ENCODE data around the gene MELTF.

- TF ChIP-seq, protein P1, sequence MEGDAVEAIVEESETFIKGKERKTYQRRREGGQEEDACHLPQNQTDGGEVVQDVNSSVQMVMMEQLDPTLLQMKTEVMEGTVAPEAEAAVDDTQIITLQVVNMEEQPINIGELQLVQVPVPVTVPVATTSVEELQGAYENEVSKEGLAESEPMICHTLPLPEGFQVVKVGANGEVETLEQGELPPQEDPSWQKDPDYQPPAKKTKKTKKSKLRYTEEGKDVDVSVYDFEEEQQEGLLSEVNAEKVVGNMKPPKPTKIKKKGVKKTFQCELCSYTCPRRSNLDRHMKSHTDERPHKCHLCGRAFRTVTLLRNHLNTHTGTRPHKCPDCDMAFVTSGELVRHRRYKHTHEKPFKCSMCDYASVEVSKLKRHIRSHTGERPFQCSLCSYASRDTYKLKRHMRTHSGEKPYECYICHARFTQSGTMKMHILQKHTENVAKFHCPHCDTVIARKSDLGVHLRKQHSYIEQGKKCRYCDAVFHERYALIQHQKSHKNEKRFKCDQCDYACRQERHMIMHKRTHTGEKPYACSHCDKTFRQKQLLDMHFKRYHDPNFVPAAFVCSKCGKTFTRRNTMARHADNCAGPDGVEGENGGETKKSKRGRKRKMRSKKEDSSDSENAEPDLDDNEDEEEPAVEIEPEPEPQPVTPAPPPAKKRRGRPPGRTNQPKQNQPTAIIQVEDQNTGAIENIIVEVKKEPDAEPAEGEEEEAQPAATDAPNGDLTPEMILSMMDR (IDR thresholded peaks at IDR 0.05): no peak
- peak in 1 of 2 donors; percentile 8 for TF ChIP-seq POLR2A (IDR thresholded peaks at IDR 0.05)
Observed at GRCh38 chr3:196996454-196997265, 33.0 kb downstream of the MELTF start.
